OCI-LY1 (cell line): ENCODE results near the gene DPH3.

ENCODE experiments used
- H2AFZ ChIP-seq: fragments of 200-600 bp; sonication (generic), shearing (Covaris generic); 2 replicates; pipeline ENCODE4 v1.6.0; 2014; ENCODE audit warnings: antibody characterized with exemption, mild to moderate bottlenecking, low read length
- H3F3A ChIP-seq: fragments of 200-600 bp; sonication (generic), shearing (Covaris generic); 2 replicates; pipeline ENCODE4 v1.6.0; 2014; ENCODE audit warnings: mild to moderate bottlenecking, antibody characterized with exemption, low read length, moderate library complexity; ENCODE audit not compliant: insufficient read depth
- H3K27ac ChIP-seq: fragments of 200-600 bp; sonication (generic); 2 replicates; pipeline ENCODE4 v1.5.1; 2014; ENCODE audit warnings: low read length, mixed run types, mild to moderate bottlenecking, low read depth; ENCODE audit not compliant: poor library complexity, severe bottlenecking
- H3K27me3 ChIP-seq: fragments of 200-600 bp; sonication (generic); 2 replicates; pipeline ENCODE4 v1.6.0; 2014; ENCODE audit warnings: antibody characterized with exemption, mild to moderate bottlenecking, low read length, moderate library complexity; ENCODE audit not compliant: insufficient read depth
- H3K36me3 ChIP-seq: fragments of 200-600 bp; sonication (generic); 2 replicates; pipeline ENCODE4 v1.6.1; 2014; ENCODE audit warnings: mild to moderate bottlenecking, antibody characterized with exemption, low read length, moderate library complexity, mixed read lengths; ENCODE audit not compliant: insufficient read depth
- H3K4me1 ChIP-seq: fragments of 200-600 bp; sonication (generic); 2 replicates; pipeline ENCODE4 v1.5.1; 2014; ENCODE audit warnings: mild to moderate bottlenecking, low read length, moderate library complexity; ENCODE audit not compliant: insufficient read depth, severe bottlenecking
- H3K4me2 ChIP-seq: fragments of 200-600 bp; sonication (generic), shearing (Covaris generic); 2 replicates; pipeline ENCODE4 v1.6.1; 2014; ENCODE audit warnings: low read length
- H3K4me3 ChIP-seq: fragments of 200-600 bp; sonication (generic); 2 replicates; pipeline ENCODE4 v1.5.1; 2014; ENCODE audit warnings: low read length, low read depth, mild to moderate bottlenecking, mixed read lengths; ENCODE audit not compliant: poor library complexity, severe bottlenecking
- H3K79me2 ChIP-seq: fragments of 200-600 bp; shearing (Covaris generic); 2 replicates; pipeline ENCODE4 v1.6.1; 2016; ENCODE audit warnings: mixed run types, low read length, mixed read lengths; ENCODE audit not compliant: insufficient read depth
- H3K9ac ChIP-seq: fragments of 200-600 bp; sonication (generic), shearing (Covaris generic); 2 replicates; pipeline ENCODE4 v1.6.1; 2014; ENCODE audit warnings: mild to moderate bottlenecking, low read length, mixed read lengths
- H3K9me2 ChIP-seq: fragments of 200-600 bp; sonication (generic), shearing (Covaris generic); 2 replicates; pipeline ENCODE4 v1.6.1; 2014; ENCODE audit warnings: low read depth, mild to moderate bottlenecking, low read length, mixed read lengths
- H3K9me3 ChIP-seq: fragments of 200-600 bp; shearing (Covaris generic); 2 replicates; pipeline ENCODE4 v1.6.1; 2014; ENCODE audit warnings: low read length, mixed read lengths
- H4K20me1 ChIP-seq: fragments of 200-600 bp; sonication (generic), shearing (Covaris generic); 2 replicates; pipeline ENCODE4 v1.6.0; 2016; ENCODE audit warnings: mild to moderate bottlenecking, low read length; ENCODE audit not compliant: insufficient read depth
- EZH2 ChIP-seq: fragments of 200-600 bp; sonication (generic), shearing (Covaris generic); IDR thresholded peaks from 2 replicates; pipeline ENCODE4 v1.8.0; 2017; ENCODE audit warnings: borderline replicate concordance, mixed run types, mild to moderate bottlenecking, antibody characterized with exemption, low read length, moderate library complexity, mixed read lengths
- TF ChIP-seq, protein P1 (sequence below): fragments of 200-600 bp; sonication (generic), shearing (Covaris generic); IDR thresholded peaks from 2 replicates; pipeline ENCODE4 v1.5.1; 2017; ENCODE audit warnings: mild to moderate bottlenecking, antibody characterized with exemption, low read length, moderate library complexity, mixed read lengths

Gene DPH3

DNA sequence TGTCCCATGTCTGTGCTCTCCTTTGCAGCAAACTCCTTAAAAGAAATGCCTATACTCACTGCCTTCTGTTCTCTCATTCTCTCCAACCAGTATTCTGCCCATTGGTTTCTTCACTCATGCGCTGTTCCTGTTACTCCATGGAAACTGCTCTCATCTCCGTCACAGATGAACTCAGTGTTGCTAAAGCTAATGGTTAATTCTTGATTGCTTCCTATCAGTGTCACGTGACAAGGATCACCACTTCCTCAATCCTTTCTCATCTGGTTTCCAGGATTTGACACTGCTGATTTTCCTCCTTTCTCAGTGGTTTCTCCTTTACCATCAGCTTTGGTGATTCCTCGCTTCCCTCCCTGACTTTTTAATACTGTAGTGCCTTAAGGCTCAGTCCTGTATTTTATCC lies 2.6 kb downstream of the DPH3 start:
- Histone ChIP-seq H3K9me2 (no peaks in the 10 kb centered on the region), H3K79me2 (peaks cover 23% of the 10 kb centered on the region), H2AFZ (no peak overlapping the region), H3K27ac (no peak overlapping the region), H3K27me3 (no peaks in the 10 kb centered on the region), H3K36me3 (peaks cover 12% of the 10 kb centered on the region; the same call in 1 of the 2 replicates), H3K9ac (no peak overlapping the region), H3K9me3 (no peaks in the 10 kb centered on the region), H3K4me2 (no peak overlapping the region), H3F3A (no peaks in the 10 kb centered on the region), H3K4me1 (peaks cover 28% of the 10 kb centered on the region), H3K4me3 (no peak overlapping the region), H4K20me1 (no peaks in the 10 kb centered on the region)
- TF ChIP-seq EZH2, result no peak
- TF ChIP-seq, protein P1, sequence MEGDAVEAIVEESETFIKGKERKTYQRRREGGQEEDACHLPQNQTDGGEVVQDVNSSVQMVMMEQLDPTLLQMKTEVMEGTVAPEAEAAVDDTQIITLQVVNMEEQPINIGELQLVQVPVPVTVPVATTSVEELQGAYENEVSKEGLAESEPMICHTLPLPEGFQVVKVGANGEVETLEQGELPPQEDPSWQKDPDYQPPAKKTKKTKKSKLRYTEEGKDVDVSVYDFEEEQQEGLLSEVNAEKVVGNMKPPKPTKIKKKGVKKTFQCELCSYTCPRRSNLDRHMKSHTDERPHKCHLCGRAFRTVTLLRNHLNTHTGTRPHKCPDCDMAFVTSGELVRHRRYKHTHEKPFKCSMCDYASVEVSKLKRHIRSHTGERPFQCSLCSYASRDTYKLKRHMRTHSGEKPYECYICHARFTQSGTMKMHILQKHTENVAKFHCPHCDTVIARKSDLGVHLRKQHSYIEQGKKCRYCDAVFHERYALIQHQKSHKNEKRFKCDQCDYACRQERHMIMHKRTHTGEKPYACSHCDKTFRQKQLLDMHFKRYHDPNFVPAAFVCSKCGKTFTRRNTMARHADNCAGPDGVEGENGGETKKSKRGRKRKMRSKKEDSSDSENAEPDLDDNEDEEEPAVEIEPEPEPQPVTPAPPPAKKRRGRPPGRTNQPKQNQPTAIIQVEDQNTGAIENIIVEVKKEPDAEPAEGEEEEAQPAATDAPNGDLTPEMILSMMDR, result no peak

DNA sequence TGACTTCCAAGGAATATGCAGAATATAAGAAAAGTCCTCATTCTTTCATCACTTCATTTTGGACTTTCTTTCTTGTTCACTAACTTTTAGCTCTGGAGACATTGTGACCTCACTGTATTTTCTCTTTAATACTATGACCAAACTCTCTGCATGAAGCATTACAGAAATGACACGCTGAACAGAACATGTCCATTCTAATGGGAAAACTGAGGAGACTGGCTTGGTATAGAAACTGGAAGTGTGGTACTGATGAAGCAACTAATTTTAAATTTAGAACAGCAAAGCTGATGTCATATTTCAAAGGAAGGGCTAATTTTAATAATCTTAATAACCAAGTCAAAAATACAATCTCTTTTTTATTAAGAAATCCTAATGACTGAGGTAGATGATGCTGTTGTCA lies 4.7 kb downstream of the DPH3 start:
- peaks cover 12% of the 10 kb centered on the region; the same call in 1 of the 2 replicates for H3K36me3 ChIP-seq
- no peaks in the 10 kb centered on the region for H3K27me3 ChIP-seq
- no peaks in the 10 kb centered on the region for H3K9me2 ChIP-seq
- H3K4me1 ChIP-seq, result peaks cover 11% of the 10 kb centered on the region
- H2AFZ ChIP-seq, result no peak overlapping the region
- no peaks in the 10 kb centered on the region for H3K9me3 ChIP-seq
- H3K9ac ChIP-seq, result no peak overlapping the region
- no peak overlapping the region for H3K4me2 ChIP-seq
- H4K20me1 ChIP-seq, result no peaks in the 10 kb centered on the region
- H3K79me2 ChIP-seq, result peaks cover 12% of the 10 kb centered on the region
- TF ChIP-seq, protein P1, result no peak
- TF ChIP-seq EZH2, result no peak
- H3F3A ChIP-seq, result no peaks in the 10 kb centered on the region
- no peak overlapping the region for H3K4me3 ChIP-seq
- no peak overlapping the region for H3K27ac ChIP-seq

DNA sequence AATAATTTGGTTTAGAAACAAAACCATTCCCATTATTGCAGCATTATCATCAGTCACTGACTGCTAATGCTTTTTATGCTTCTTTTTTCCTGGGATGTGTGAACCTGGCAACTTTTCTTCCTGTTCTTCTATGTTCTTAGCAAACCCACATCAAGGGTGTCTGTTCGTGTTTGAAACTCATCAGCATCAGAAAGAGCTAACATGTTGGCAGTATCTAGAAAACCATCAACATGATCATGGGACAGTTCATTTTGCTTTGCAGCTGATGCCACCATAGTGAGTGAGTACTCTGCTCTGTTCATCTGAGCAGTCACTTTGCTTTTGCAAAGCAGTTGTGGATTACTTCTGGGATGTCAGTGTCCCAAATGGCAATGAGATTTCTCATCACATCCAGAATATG lies 5.9 kb downstream of the DPH3 start:
- H3K9ac ChIP-seq, result no peak overlapping the region

More for the DNA sequence above, 5.9 kb downstream of the DPH3 start:
- no peak for TF ChIP-seq EZH2
- TF ChIP-seq, protein P1, result no peak
- peaks cover 12% of the 10 kb centered on the region; the same call in 1 of the 2 replicates for H3K36me3 ChIP-seq
- H3K9me2 ChIP-seq, result no peaks in the 10 kb centered on the region
- no peaks in the 10 kb centered on the region for H3K9me3 ChIP-seq
- H3K79me2 ChIP-seq, result peaks cover 8% of the 10 kb centered on the region; the same call in 1 of the 2 replicates
- no peaks in the 10 kb centered on the region for H4K20me1 ChIP-seq
- H3K4me1 ChIP-seq, result peaks cover 8% of the 10 kb centered on the region
- H3K27me3 ChIP-seq, result no peaks in the 10 kb centered on the region
- H3K27ac ChIP-seq, result no peak overlapping the region
- no peaks in the 10 kb centered on the region for H3F3A ChIP-seq
- H3K4me3 ChIP-seq, result no peak overlapping the region
- H3K4me2 ChIP-seq, result no peak overlapping the region
- no peak overlapping the region for H2AFZ ChIP-seq
